Lower leg skin (tissue), 3 donors: ENCODE data around the gene PEX16.

Experiments used
- POLR2A ChIP-seq, 2 donors: fragments of 450-650 bp; IDR thresholded peaks; one replicate each; pipeline ENCODE4 v1.6.1; 2016 to 2017; ENCODE audit warnings: antibody characterized with exemption in 2 of 2, mild to moderate bottlenecking in 1 of 2, moderate library complexity in 1 of 2
- TF ChIP-seq, protein P1 (sequence below), 3 donors: fragments of 450-650 bp; IDR thresholded peaks; one replicate each; pipeline ENCODE4 v1.5.1; 2016; ENCODE audit warnings: antibody characterized with exemption in 3 of 3, mild to moderate bottlenecking in 3 of 3, moderate library complexity in 2 of 3

DNA sequence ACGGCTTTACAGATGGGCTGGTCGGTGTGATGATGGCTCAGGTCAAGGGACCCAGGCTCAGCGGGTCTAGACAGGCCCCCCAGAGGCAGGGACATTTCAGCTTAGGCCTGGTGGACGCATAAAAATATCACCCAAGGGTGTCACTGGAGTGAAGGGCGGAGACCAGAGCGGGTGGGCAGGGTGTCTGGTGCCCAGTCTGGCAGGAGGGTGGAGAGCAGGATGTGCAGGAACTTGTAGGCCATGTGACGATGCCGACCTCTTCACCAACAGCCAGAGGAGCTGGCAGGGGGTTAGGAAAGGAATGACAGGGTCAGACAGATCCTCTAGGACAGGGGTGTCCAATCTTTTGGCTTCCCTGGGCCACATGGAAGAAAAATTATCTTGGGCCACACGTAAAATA is 27.7 kb downstream of the PEX16 start:
- TF ChIP-seq, protein P1, sequence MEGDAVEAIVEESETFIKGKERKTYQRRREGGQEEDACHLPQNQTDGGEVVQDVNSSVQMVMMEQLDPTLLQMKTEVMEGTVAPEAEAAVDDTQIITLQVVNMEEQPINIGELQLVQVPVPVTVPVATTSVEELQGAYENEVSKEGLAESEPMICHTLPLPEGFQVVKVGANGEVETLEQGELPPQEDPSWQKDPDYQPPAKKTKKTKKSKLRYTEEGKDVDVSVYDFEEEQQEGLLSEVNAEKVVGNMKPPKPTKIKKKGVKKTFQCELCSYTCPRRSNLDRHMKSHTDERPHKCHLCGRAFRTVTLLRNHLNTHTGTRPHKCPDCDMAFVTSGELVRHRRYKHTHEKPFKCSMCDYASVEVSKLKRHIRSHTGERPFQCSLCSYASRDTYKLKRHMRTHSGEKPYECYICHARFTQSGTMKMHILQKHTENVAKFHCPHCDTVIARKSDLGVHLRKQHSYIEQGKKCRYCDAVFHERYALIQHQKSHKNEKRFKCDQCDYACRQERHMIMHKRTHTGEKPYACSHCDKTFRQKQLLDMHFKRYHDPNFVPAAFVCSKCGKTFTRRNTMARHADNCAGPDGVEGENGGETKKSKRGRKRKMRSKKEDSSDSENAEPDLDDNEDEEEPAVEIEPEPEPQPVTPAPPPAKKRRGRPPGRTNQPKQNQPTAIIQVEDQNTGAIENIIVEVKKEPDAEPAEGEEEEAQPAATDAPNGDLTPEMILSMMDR (IDR thresholded peaks at IDR 0.05), result no peak
- no peak for TF ChIP-seq POLR2A (IDR thresholded peaks at IDR 0.05)
